GM21526 (cell line): Measurements from ENCODE around the gene SLC66A3.

Experiments
- ATAC-seq: cut with Tn5 transposase; IDR thresholded peaks from one replicate; pipeline ENCODE4 v1.9.1; 2021; ENCODE audit warnings: moderate library complexity; ENCODE audit not compliant: unreplicated experiment, low FRiP score

The SLC66A3 gene

DNA sequence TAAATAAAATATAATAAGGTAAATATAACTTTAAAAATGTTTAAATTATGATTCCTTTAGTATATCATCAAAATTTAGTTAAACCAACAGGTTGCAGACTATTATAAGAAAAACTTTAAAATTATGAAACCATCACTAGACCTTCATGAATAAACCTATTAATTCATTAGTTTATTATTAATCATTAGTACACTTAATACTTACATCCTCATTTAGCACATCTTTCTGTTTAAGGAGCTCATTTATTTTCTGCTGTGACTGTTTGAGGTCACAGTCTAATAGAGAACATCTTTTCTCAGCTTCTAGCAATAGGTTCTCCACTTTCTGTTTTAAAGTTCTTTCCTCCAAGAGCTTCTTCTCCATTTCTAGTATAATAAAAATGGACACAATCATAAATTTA is 52.8 kb downstream of the SLC66A3 start:
- no peak for ATAC-seq

DNA sequence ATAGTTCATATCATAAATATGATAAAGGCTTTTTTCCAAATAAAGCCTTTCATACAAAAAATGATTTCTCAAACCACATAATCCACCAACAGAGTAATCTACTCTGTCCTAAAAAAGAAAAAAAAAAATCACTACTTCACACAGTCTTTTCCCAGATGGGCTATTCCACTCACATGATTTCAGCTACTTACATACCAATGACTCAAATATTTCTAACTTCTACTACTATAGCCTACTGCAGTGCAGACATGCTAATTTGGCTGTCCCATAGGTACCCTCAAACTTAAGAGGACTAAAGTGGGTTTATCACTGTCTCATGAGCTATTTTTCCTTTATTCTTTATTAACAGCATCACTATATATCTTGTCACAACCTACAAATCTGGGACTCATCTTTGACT is 57.4 kb downstream of the SLC66A3 start:
- ATAC-seq = no peak

DNA sequence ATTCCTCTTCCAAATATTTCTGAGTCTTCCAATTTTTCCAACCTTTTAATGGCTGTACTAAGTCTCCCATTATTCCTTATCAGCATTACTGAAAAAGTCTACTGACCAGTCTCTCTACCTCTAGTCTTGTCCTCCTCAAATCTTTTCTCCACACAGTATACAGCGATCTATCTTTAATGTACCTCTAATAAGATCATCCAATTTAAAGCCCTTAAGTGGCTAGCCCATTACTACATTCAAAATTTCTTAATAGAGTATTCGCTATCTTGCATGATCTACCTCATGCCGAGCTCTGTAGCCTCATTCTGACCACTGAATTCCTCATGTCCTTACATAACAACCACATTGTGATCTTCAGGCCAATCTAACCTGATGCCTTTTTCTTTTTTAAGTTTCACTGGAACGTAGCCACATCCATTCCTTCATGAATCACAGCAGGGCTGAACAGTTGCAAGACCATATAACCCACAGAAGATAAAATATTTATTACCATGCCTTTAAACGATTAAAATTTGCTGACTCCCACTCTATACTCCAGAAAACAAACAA is 57.9 kb downstream of the SLC66A3 start:
- ATAC-seq = no peak

DNA sequence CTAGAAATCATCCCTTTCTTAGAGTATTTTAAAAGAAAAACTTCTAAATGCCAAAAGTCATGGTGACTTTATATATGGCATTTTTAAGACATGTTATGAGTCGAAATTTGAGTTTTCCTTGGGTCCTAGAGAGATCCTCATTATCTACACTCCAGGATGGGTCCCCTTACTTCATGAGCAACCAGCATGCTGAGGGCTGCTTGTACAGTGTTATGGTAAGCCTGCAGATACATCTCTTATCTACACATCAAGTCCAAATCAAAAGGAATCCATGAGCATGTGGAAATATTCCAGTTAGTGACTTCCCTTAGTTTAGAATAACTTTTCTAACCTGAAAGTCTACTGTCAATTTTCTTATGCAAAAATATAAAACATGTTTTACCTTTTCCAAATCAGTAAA is 58.7 kb downstream of the SLC66A3 start:
- ATAC-seq = no peak

DNA sequence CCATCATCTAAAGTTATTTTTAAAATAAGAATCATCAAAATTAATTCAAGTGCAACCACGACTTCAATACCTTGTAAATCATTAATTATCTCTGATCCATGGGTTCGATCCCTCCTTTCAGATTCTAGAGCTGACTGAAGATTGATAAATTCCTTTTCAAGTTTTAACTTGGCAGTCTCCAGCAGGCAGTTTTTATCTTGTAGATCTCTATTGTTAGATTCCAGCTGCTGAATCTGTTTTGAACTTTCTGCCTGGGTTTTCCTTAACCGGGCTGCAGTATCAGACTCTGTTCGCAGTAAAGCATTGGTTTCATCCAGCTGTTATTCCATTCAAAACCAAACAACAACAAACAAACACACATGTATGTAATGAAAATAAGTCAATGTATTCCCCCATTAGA is 59.5 kb downstream of the SLC66A3 start:
- ATAC-seq = no peak

DNA sequence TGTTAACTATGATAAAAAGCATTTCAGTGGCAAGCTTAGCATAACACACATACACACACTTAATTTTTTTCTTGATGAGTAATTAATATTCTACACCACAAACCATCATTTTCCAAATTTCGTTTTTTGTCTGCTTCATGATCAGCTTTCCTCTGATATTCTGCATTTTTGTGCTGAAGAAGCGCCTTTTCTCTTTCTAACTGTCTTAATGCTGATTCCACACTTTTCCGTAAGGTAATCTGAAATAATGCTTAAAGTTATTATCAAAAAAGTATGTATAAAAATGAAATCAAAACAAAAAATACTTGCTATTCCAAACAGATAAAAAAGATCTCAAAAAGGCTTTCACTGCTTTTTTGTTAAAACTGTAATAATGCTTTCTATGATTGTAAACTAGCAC is 60.1 kb downstream of the SLC66A3 start:
- no peak for ATAC-seq

DNA sequence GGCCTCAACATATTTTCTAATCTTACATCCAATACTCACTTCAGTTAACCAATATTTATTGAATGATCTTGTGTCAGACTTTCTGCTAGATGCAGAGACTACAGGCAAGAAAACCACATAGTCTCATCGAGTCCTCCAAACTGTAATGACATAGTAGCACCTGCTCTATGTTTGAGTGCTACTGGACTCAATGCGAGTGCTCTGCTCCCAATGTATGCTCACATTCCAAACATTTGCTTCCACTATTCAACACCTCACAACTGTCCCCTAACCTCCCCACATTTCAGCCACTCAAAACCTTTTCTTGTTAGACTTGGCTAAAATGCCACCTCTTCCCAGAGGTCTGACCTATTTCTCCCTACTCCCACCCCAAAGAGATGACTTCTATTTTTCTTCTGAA is 65.2 kb downstream of the SLC66A3 start:
- no peak for ATAC-seq

DNA sequence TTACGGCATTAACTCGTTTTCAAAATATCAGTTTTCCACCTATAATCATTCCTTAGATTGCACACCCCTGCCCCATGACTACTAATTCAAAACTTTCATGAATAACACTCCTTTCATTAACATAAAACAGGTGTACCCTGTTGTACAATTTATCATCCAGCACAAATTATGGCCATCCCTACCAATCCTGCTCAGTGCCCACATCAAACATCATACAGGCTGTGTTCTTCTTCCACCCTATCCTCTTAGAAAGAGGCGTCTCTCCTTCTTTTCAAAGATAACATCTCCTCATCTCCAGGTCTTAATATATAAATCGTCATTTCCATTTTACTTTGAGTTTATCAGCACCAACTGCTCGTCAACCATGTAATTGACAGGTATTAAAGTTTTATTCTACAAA is 67.6 kb downstream of the SLC66A3 start:
- no peak for ATAC-seq

DNA sequence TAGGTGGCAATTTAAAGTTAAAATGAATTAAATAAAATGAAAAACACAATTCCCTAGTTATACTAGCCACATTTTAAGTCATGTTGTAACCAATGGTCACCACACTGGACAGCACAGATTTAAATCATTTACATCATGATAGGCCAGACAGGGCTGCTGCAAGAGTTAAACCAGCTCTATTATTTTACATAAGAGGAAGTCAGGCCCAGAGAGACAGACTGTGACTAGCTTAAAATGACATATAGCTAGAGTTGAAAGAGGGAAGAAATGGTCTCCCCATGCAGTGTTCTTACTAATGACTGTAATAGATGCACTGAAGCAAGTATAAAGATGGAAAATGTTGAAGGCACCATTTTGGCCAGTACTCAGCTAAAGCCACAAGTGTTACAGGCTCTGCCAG is 69.6 kb downstream of the SLC66A3 start:
- no peak for ATAC-seq

DNA sequence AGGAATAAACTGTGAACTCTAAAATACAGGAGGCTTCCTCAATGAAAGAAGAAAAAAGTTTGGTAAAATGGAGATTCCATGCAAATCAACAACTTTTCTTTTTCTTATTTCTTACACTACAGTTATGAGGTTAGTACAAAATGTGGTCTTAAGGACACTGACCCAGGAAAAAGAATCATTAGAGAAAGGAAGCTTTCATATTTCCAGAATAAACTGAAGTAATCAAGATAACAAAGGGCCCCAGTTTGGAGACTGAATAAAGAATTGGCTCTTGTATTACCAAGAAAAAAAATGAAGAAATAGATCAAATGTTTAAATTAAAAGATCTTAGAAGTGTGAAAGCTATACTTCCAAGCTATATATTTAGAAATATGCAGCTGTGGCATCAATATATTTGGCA is 72.3 kb downstream of the SLC66A3 start:
- no peak for ATAC-seq
